Ascending aorta (tissue), 2 donors: ENCODE measurements around the gene TOM1. TPM values are rescaled to one million over a fixed set of nuclear protein-coding genes. Genes with fewer than 3 reads are reported as not detected.
A peak's percentile ranks its signal among the peaks of the same experiment; 100 is the strongest.

ENCODE experiments used
- DNase-seq, 2 donors: peaks; one replicate each; pipeline ENCODE4 v3.0.0-alpha.2; 2019; ENCODE audit warnings: low spot score in 2 of 2
- H3K27ac ChIP-seq, 2 donors: fragments of 200-600 bp; sonication (generic); one replicate each; pipeline ENCODE4 v1.5.1; 2016 to 2017; ENCODE audit warnings: mild to moderate bottlenecking in 1 of 2
- H3K27me3 ChIP-seq: fragments of 200-600 bp; sonication (generic); one replicate; pipeline ENCODE4 v1.5.1; 2017
- H3K36me3 ChIP-seq, 2 donors: fragments of 200-600 bp; sonication (generic); one replicate each; pipeline ENCODE4 v1.5.1; 2016
- H3K4me1 ChIP-seq, 2 donors: fragments of 200-600 bp; sonication (generic); one replicate each; pipeline ENCODE4 v1.5.1; 2016 to 2017; ENCODE audit warnings: mild to moderate bottlenecking in 1 of 2
- H3K4me3 ChIP-seq, 2 donors: fragments of 200-600 bp; sonication (generic); one replicate each; pipeline ENCODE4 v1.5.1; 2016 to 2017; ENCODE audit warnings: mild to moderate bottlenecking in 1 of 2
- H3K9me3 ChIP-seq, 2 donors: fragments of 200-600 bp; sonication (generic); one replicate each; pipeline ENCODE4 v1.5.1; 2016
- CTCF ChIP-seq, 3 experiments: fragments of 200-600 bp in 2 of 3; fragments of 450-650 bp in 1 of 3; sonication (generic) in 2 of 3; IDR thresholded peaks; one replicate each; pipeline ENCODE4 v1.5.1; 2016 to 2019; ENCODE audit warnings: antibody characterized with exemption in 3 of 3, mild to moderate bottlenecking in 1 of 3, moderate library complexity in 1 of 3
- intact Hi-C: fragments of 100-400 bp; cut with DNase I; formaldehyde crosslinking; loops from one replicate; pipeline ENCODE4 v1.15.1; 2023
- total RNA-seq: library from RNA; depleted of rRNA; stranded (reverse); fragments of >200 nt; gene quantifications from one replicate; pipeline ENCODE4 v1.1.0, GENCODE V29; 2016

Gene TOM1
- total RNA-seq, 1 donor from 2014 or later = 84.4 TPM

GRCh38 chr22:35326854-35327562, 27.3 kb downstream of the TOM1 start:
- Histone ChIP-seq H3K9me3 (no peaks in the 10 kb centered on the region), H3K27ac (no peak overlapping the region), H3K36me3 (peaks cover 83 to 96% of the 10 kb centered on the region in 2 donors), H3K4me1 (no peaks in the 10 kb centered on the region), H3K4me3 (no peak overlapping the region), H3K27me3 (no peaks in the 10 kb centered on the region)
- no peak for TF ChIP-seq CTCF (IDR thresholded peaks at IDR 0.05)
- DNase-seq = no peak
- intact Hi-C loops = no loop called here

- DNase-seq = no peak
- Histone ChIP-seq H3K36me3 (peaks cover 82 to 96% of the 10 kb centered on the region in 2 donors), H3K27ac (no peak overlapping the region), H3K4me3 (no peak overlapping the region), H3K9me3 (no peaks in the 10 kb centered on the region), H3K27me3 (no peaks in the 10 kb centered on the region), H3K4me1 (no peaks in the 10 kb centered on the region)
- intact Hi-C loops = no loop called here
- no peak for TF ChIP-seq CTCF (IDR thresholded peaks at IDR 0.05)
These were observed 28.2 kb downstream of the TOM1 start for GRCh38 chr22:35327690-35328471.

- no peaks in the 10 kb centered on the region for H3K4me1 ChIP-seq
- peaks cover 82 to 96% of the 10 kb centered on the region in 2 donors for H3K36me3 ChIP-seq
- H3K4me3 ChIP-seq = no peak overlapping the region
- TF ChIP-seq CTCF (IDR thresholded peaks at IDR 0.05) = no peak
- H3K9me3 ChIP-seq = no peaks in the 10 kb centered on the region
- no peak overlapping the region for H3K27ac ChIP-seq
- intact Hi-C loops = no loop called here
- H3K27me3 ChIP-seq = no peaks in the 10 kb centered on the region
- DNase-seq = no peak
These were observed 28.8 kb downstream of the TOM1 start for GRCh38 chr22:35328472-35328885.

- Histone ChIP-seq H3K27me3 (no peaks in the 10 kb centered on the region), H3K4me1 (no peaks in the 10 kb centered on the region), H3K4me3 (no peak overlapping the region), H3K27ac (no peak overlapping the region), H3K36me3 (peaks cover 84 to 96% of the 10 kb centered on the region in 2 donors), H3K9me3 (no peaks in the 10 kb centered on the region)
- no peak for DNase-seq
- intact Hi-C loops = no loop called here
- no peak for TF ChIP-seq CTCF (IDR thresholded peaks at IDR 0.05)
These were observed 29.6 kb downstream of the TOM1 start for GRCh38 chr22:35329114-35329847.

GRCh38 chr22:35330258-35330861, 30.7 kb downstream of the TOM1 start:
- Histone ChIP-seq H3K4me1 (no peaks in the 10 kb centered on the region), H3K9me3 (no peaks in the 10 kb centered on the region), H3K4me3 (no peak overlapping the region), H3K36me3 (peaks cover 84 to 96% of the 10 kb centered on the region in 2 donors), H3K27ac (peak overlapping the region in 1 of 2 donors; percentile 47), H3K27me3 (no peaks in the 10 kb centered on the region)
- intact Hi-C loops = no loop called here
- DNase-seq = peak; percentile 55 to 85
- TF ChIP-seq CTCF (IDR thresholded peaks at IDR 0.05) = no peak
